ENCODE measurements around the gene GBF1. TPM values are rescaled to one million over a fixed set of nuclear protein-coding genes. Genes with fewer than 3 reads are reported as not detected.

GBF1 gene
- total RNA-seq, 2 donors from 2014 or later = 53.1 to 59.1 TPM

DNA sequence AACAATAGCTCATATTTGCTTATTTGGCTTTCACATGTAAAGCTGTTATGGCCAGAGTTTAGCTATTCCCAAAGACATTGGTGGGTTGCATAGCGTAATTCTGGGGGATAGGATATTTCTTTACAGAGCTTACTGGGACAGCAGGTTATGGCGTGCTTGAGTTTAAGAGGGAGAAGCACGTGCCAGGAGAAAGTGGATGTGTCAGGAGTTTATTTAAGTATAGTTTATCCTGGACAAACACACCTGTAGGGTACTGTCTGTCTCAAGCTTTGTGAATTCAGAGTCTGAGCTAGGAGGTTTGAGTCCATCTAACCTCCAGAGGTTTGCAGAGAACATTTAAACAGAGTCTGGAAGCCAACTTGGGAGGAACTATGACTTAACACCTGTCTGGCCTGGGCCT is 21.3 kb downstream of the GBF1 start:
- intact Hi-C loops (cut with DNase I) = no loop called here
- Histone ChIP-seq H3K4me3 (no peak overlapping the region), H3K9me3 (no peaks in the 10 kb centered on the region), H3K27me3 (replicated peaks; ENCODE audit: insufficient read depth) (no peaks in the 10 kb centered on the region), H3K36me3 (no peaks in the 10 kb centered on the region), H3K27ac (no peak overlapping the region), H3K4me1 (replicated peaks) (no peaks in the 10 kb centered on the region)
- TF ChIP-seq POLR2A (IDR thresholded peaks at IDR 0.05) = no peak
- peak; percentile 58 for TF ChIP-seq POLR2AphosphoS5 (IDR thresholded peaks at IDR 0.05)
- DNase-seq (ENCODE audit: low spot score) = peak; percentile 43
- 72% methylated on average over 3 of the region's 3 CpGs for WGBS

- TF ChIP-seq POLR2A (IDR thresholded peaks at IDR 0.05) (no peak), POLR2AphosphoS5 (IDR thresholded peaks at IDR 0.05) (no peak)
- TF ChIP-seq, protein P1, sequence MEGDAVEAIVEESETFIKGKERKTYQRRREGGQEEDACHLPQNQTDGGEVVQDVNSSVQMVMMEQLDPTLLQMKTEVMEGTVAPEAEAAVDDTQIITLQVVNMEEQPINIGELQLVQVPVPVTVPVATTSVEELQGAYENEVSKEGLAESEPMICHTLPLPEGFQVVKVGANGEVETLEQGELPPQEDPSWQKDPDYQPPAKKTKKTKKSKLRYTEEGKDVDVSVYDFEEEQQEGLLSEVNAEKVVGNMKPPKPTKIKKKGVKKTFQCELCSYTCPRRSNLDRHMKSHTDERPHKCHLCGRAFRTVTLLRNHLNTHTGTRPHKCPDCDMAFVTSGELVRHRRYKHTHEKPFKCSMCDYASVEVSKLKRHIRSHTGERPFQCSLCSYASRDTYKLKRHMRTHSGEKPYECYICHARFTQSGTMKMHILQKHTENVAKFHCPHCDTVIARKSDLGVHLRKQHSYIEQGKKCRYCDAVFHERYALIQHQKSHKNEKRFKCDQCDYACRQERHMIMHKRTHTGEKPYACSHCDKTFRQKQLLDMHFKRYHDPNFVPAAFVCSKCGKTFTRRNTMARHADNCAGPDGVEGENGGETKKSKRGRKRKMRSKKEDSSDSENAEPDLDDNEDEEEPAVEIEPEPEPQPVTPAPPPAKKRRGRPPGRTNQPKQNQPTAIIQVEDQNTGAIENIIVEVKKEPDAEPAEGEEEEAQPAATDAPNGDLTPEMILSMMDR (IDR thresholded peaks at IDR 0.05) = no peak
- no peaks in the 10 kb centered on the region for H3K27me3 ChIP-seq (replicated peaks; ENCODE audit: insufficient read depth)
- no peaks in the 10 kb centered on the region for H3K4me1 ChIP-seq (replicated peaks)
- H3K4me3 ChIP-seq = no peak overlapping the region
- intact Hi-C loops (cut with DNase I) = no loop called here
- no peaks in the 10 kb centered on the region for H3K9me3 ChIP-seq
- DNase-seq (ENCODE audit: low spot score) = no peak
- no peaks in the 10 kb centered on the region for H3K36me3 ChIP-seq
- no peak overlapping the region for H3K27ac ChIP-seq
These were observed 22.4 kb downstream of the GBF1 start for GRCh38 chr10:102267748-102268147.

DNA sequence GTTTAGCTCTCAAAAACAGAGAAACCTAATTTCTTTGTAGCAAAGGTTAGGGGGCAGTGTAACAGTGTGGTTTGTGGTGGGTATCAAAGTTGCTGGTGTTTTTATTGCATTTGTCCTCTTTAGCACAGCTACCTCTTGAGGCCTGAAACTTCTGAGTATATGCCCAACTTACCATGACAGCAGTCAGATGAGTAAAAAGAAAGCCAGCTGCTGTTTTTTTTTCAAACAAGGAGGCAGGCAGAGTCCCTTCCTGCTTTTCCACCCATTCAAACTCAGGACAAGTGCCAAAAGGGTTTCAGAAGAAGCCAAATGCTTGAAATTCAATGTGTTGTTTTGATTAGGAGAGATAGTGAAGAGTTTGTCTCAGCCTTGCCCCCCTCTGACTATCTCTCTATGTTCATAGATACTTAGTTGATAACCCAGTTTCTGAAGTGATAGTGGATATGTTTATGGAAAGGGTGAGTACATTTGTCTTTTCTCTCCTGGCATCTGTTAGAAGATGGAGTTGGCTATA is 23.1 kb downstream of the GBF1 start:
- intact Hi-C loops (cut with DNase I) = no loop called here
- no peak overlapping the region for H3K27ac ChIP-seq
- TF ChIP-seq, protein P1 (IDR thresholded peaks at IDR 0.05) = no peak
- no peak for TF ChIP-seq POLR2AphosphoS5 (IDR thresholded peaks at IDR 0.05)
- no peak for TF ChIP-seq POLR2A (IDR thresholded peaks at IDR 0.05)
- no peak for DNase-seq (ENCODE audit: low spot score)
- H3K36me3 ChIP-seq = no peaks in the 10 kb centered on the region
- no peaks in the 10 kb centered on the region for H3K9me3 ChIP-seq
- no peaks in the 10 kb centered on the region for H3K4me1 ChIP-seq (replicated peaks)
- H3K4me3 ChIP-seq = no peak overlapping the region
- H3K27me3 ChIP-seq (replicated peaks; ENCODE audit: insufficient read depth) = no peaks in the 10 kb centered on the region

- intact Hi-C loops (cut with DNase I) = no loop called here
- 49% methylated on average over 3 of the region's 3 CpGs for WGBS
- Histone ChIP-seq H3K4me1 (replicated peaks) (no peaks in the 10 kb centered on the region), H3K27me3 (replicated peaks; ENCODE audit: insufficient read depth) (no peaks in the 10 kb centered on the region), H3K9me3 (no peaks in the 10 kb centered on the region), H3K27ac (no peak overlapping the region), H3K36me3 (no peaks in the 10 kb centered on the region), H3K4me3 (no peak overlapping the region)
- no peak for DNase-seq (ENCODE audit: low spot score)
- TF ChIP-seq POLR2AphosphoS5 (IDR thresholded peaks at IDR 0.05) (no peak), POLR2A (IDR thresholded peaks at IDR 0.05) (no peak)
- TF ChIP-seq, protein P1 (IDR thresholded peaks at IDR 0.05) = no peak
These were observed 23.7 kb downstream of the GBF1 start for GRCh38 chr10:102269017-102269416.

DNA sequence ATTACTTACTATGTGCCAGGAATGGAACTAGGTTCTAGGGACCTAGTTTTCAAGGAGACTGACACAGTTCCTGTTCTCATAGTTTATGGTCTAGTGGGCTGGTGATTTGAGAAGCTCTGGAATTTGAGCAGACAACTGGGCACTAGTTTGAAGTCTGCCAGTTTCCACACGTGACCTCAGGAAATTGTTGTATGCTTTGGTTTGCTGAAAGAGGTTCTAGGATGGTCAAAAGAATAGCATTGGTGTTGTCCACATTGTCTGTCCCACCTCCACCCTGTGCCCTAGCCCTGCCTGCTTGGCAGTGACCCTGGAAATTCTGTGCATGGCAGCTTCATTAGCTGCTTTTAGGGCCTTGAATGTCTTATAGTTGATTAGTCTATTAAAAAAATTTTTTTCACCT is 28.7 kb downstream of the GBF1 start:
- no peaks in the 10 kb centered on the region for H3K36me3 ChIP-seq
- DNase-seq (ENCODE audit: low spot score) = no peak
- H3K27me3 ChIP-seq (replicated peaks; ENCODE audit: insufficient read depth) = no peaks in the 10 kb centered on the region
- no peaks in the 10 kb centered on the region for H3K4me1 ChIP-seq (replicated peaks)
- no peaks in the 10 kb centered on the region for H3K9me3 ChIP-seq
- no peak overlapping the region for H3K4me3 ChIP-seq
- H3K27ac ChIP-seq = no peak overlapping the region
- TF ChIP-seq POLR2A (IDR thresholded peaks at IDR 0.05) (no peak), POLR2AphosphoS5 (IDR thresholded peaks at IDR 0.05) (no peak)
- TF ChIP-seq, protein P1 (IDR thresholded peaks at IDR 0.05) = no peak
- WGBS = 88% methylated on average over 1 of the region's 1 CpG
- intact Hi-C loops (cut with DNase I) = no loop called here
